Measurements from ENCODE around the gene RFC2. TPM values are rescaled to one million over a fixed set of nuclear protein-coding genes. Genes with fewer than 3 reads are reported as not detected.

The RFC2 gene
- total RNA-seq, 1 donor from 2014 or later: 71.3 TPM

DNA sequence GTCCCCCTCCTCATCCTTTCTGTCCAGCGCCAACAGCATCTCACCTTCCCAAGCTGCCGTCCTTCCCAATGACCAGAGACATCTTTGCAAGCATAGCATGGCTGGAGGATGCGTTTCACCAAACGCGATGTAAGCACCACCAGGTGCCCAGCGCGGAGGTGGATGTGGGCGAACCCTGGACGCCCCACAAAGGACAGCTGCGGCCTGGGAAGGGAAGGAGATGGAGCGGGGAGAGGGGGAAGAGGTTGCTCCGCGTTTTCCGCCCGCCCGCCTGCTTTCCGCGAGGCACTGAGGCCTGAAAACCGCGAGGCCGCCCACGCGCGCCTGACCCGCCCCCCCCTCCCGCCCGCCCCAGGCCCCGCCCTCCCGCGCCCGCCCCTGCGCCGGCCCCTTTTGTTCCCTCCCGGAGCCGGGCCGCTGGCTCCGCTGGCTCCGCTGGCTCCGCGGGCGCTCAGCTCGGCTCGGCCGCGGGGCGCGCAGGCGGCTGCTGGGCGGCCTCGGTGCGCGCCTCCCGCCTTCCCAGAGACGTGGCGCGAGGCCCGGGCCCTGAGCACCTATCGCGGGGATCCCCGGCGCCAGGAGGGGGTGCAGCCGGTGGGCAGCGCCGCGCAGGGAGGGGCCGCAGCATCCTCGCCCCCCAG is 34.9 kb upstream of the RFC2 start, which contains the start of gene CLIP2:
Gene CLIP2 (plus strand): TSS at position 390 of the 641 bp plus-strand sequence. CDS start 28,140 bp downstream, outside the sequence.
- Mint-ChIP-seq H3K4me1 (peaks cover 39% of the 10 kb centered on the region), H3K36me3 (no peaks in the 10 kb centered on the region), H3K4me3 (peak within 1 kb of the TSS; percentile 91), H3K9me3 (no peaks in the 10 kb centered on the region), H3K27ac (peak within 1 kb of the TSS; percentile 92), H3K27me3 (ENCODE audit: insufficient read depth, low read depth) (peaks cover 20% of the 10 kb centered on the region)
- TF ChIP-seq EZH2phosphoT487 (IDR thresholded peaks at IDR 0.05) (no peak), EZH2 (IDR thresholded peaks at IDR 0.05) (no peak)
- TF ChIP-seq, protein P1, sequence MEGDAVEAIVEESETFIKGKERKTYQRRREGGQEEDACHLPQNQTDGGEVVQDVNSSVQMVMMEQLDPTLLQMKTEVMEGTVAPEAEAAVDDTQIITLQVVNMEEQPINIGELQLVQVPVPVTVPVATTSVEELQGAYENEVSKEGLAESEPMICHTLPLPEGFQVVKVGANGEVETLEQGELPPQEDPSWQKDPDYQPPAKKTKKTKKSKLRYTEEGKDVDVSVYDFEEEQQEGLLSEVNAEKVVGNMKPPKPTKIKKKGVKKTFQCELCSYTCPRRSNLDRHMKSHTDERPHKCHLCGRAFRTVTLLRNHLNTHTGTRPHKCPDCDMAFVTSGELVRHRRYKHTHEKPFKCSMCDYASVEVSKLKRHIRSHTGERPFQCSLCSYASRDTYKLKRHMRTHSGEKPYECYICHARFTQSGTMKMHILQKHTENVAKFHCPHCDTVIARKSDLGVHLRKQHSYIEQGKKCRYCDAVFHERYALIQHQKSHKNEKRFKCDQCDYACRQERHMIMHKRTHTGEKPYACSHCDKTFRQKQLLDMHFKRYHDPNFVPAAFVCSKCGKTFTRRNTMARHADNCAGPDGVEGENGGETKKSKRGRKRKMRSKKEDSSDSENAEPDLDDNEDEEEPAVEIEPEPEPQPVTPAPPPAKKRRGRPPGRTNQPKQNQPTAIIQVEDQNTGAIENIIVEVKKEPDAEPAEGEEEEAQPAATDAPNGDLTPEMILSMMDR (IDR thresholded peaks at IDR 0.05): no peak
- Histone ChIP-seq H3F3A (ENCODE audit: low read depth) (peaks cover 25% of the 10 kb centered on the region), H2AFZ (replicated peaks) (peak within 1 kb of the TSS; percentile 97), H3K4me3 (peak within 1 kb of the TSS; percentile 90), H3K27me3 (peaks cover 64% of the 10 kb centered on the region), H3K9me3 (ENCODE audit: low read depth) (no peaks in the 10 kb centered on the region), H3K27ac (no peak within 1 kb of the TSS), H4K20me1 (ENCODE audit: low read depth) (peaks cover 40% of the 10 kb centered on the region), H3K36me3 (no peaks in the 10 kb centered on the region), H3K4me2 (peak within 1 kb of the TSS; percentile 94), H3K4me1 (peaks cover 19% of the 10 kb centered on the region), H3K9ac (peak within 1 kb of the TSS; percentile 12), H3K79me2 (ENCODE audit: low read depth) (peaks cover 25% of the 10 kb centered on the region)
- DNase-seq (ENCODE audit: low spot score): peak; percentile 95

DNA sequence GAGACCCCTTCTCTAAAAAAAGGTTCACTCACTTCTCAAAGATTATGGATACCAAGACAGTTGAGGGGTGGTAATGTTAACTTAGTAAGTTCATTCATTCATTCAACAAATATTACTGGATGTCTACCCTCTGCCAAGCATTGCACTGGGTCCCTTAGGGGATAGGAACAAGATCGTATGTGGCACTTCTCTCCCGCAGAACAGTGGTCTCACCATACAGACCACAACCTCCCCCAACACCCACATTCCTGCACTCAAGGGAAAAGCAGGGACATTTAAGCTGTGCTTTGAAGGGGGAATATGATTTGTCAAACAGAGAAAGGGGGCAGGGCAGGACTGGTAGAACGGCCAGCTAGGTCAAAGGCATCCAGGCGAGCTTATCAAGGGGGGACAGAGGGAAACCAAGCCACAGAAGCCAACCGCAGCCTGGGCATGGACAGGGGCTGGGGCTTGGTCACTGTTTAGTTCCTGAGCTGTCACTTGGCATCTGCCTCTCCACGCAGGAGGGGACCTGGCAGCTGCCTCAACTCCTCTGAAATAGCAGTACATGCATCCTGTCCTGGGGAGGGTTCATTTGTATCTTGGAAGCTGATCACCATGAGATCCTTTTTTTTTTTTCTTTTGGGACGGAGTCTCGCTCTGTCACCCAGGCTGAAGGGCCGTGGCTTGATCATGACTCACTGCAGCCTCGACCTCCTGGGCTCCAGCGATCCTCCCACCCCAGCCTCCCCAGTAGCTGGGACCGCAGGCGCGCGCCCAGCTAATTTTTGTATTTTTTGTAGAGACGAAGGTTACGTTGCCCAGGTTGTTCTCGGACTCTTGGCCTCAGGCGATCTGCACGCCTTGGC is 34.1 kb upstream of the RFC2 start:
- Histone ChIP-seq H3K4me1 (peaks cover 17% of the 10 kb centered on the region), H4K20me1 (ENCODE audit: low read depth) (peaks cover 31% of the 10 kb centered on the region), H3K27me3 (peaks cover 73% of the 10 kb centered on the region), H2AFZ (replicated peaks) (peak overlapping the region; percentile 97), H3K4me3 (peak overlapping the region; percentile 90), H3F3A (ENCODE audit: low read depth) (peaks cover 32% of the 10 kb centered on the region), H3K36me3 (no peaks in the 10 kb centered on the region), H3K9me3 (ENCODE audit: low read depth) (no peaks in the 10 kb centered on the region), H3K27ac (no peak overlapping the region), H3K79me2 (ENCODE audit: low read depth) (peaks cover 17% of the 10 kb centered on the region), H3K4me2 (peak overlapping the region; percentile 80), H3K9ac (no peak overlapping the region)
- DNase-seq (ENCODE audit: low spot score): no peak
- Mint-ChIP-seq H3K36me3 (no peaks in the 10 kb centered on the region), H3K4me3 (peak overlapping the region; percentile 91), H3K4me1 (peaks cover 42% of the 10 kb centered on the region), H3K9me3 (no peaks in the 10 kb centered on the region), H3K27ac (peak overlapping the region; percentile 40), H3K27me3 (ENCODE audit: insufficient read depth, low read depth) (peaks cover 18% of the 10 kb centered on the region)
- TF ChIP-seq, protein P1 (IDR thresholded peaks at IDR 0.05): no peak
- TF ChIP-seq EZH2phosphoT487 (IDR thresholded peaks at IDR 0.05): no peak
- TF ChIP-seq EZH2 (IDR thresholded peaks at IDR 0.05): no peak

GRCh38 chr7:74287303-74288033 is 33.3 kb upstream of the RFC2 start:
- Histone ChIP-seq H3K36me3 (no peaks in the 10 kb centered on the region), H4K20me1 (ENCODE audit: low read depth) (peaks cover 25% of the 10 kb centered on the region), H3K9me3 (ENCODE audit: low read depth) (no peaks in the 10 kb centered on the region), H3K4me2 (no peak overlapping the region), H2AFZ (replicated peaks) (no peak overlapping the region), H3K79me2 (ENCODE audit: low read depth) (peaks cover 9% of the 10 kb centered on the region), H3K4me3 (no peak overlapping the region), H3K9ac (no peak overlapping the region), H3K27me3 (peaks cover 81% of the 10 kb centered on the region), H3F3A (ENCODE audit: low read depth) (peaks cover 37% of the 10 kb centered on the region), H3K27ac (no peak overlapping the region), H3K4me1 (peaks cover 17% of the 10 kb centered on the region)
- Mint-ChIP-seq H3K4me1 (peaks cover 38% of the 10 kb centered on the region), H3K9me3 (no peaks in the 10 kb centered on the region), H3K27me3 (ENCODE audit: insufficient read depth, low read depth) (peaks cover 19% of the 10 kb centered on the region), H3K27ac (no peak overlapping the region), H3K4me3 (peak overlapping the region; percentile 91), H3K36me3 (no peaks in the 10 kb centered on the region)
- TF ChIP-seq, protein P1 (IDR thresholded peaks at IDR 0.05): no peak
- TF ChIP-seq EZH2phosphoT487 (IDR thresholded peaks at IDR 0.05) (no peak), EZH2 (IDR thresholded peaks at IDR 0.05) (no peak)
- no peak for DNase-seq (ENCODE audit: low spot score)
